K562 (cell line): ENCODE results near the gene MAP3K6. TPM values are rescaled to one million over a fixed set of nuclear protein-coding genes. Genes with fewer than 3 reads are reported as not detected.
A peak's percentile ranks its signal among the peaks of the same experiment; 100 is the strongest.

Experiments
- ARID3A ChIP-seq: IDR thresholded peaks from 2 replicates; pipeline ENCODE4 v1.6.1; 2012; ENCODE audit warnings: low read depth, low read length, improper control_type of control experiment, borderline replicate concordance
- FOXK2 ChIP-seq, 2 experiments: fragments of 450-650 bp; IDR thresholded peaks in 1 of 2; conservative IDR thresholded peaks in 1 of 2; 2 replicates each; pipeline ENCODE4 v1.6.1; 2016; ENCODE audit warnings: low read depth in 2 of 2, mild to moderate bottlenecking in 1 of 2
- GATAD2B ChIP-seq: fragments of 450-650 bp; IDR thresholded peaks from 2 replicates; pipeline ENCODE4 v1.6.1; 2017; ENCODE audit warnings: mild to moderate bottlenecking, borderline replicate concordance
- HMG20B ChIP-seq: fragments of 250-450 bp; sonication (Bioruptor Pico); IDR thresholded peaks from 2 replicates; pipeline ENCODE4 v1.5.0; 2021; ENCODE audit warnings: mild to moderate bottlenecking
- HNRNPK ChIP-seq: fragments of 200-400 bp; formaldehyde crosslinking; IDR thresholded peaks from one replicate; pipeline ENCODE4 v1.6.1; 2018; ENCODE audit warnings: mild to moderate bottlenecking, low read depth, low read length; ENCODE audit not compliant: poor library complexity, severe bottlenecking
- KLF13 ChIP-seq: fragments of 450-650 bp; IDR thresholded peaks from 2 replicates; pipeline ENCODE4 v1.6.1; 2016; ENCODE audit warnings: missing genetic modification characterization, low read depth, mild to moderate bottlenecking, missing compliant biosample characterization, moderate library complexity, borderline replicate concordance
- NFRKB ChIP-seq: fragments of 450-650 bp; IDR thresholded peaks from 2 replicates; pipeline ENCODE4 v1.6.1; 2016; ENCODE audit warnings: low read depth
- PRPF4 ChIP-seq: fragments of 200-400 bp; formaldehyde crosslinking; IDR thresholded peaks from one replicate; pipeline ENCODE4 v1.6.1; 2017; ENCODE audit warnings: low read length, low read depth, mild to moderate bottlenecking; ENCODE audit not compliant: insufficient read depth, poor library complexity, severe bottlenecking
- ZBTB40 ChIP-seq, 2 experiments: fragments of 450-650 bp in 1 of 2; sonication (generic) in 1 of 2; formaldehyde crosslinking in 1 of 2; IDR thresholded peaks; 2 replicates each; pipeline versions ENCODE4 v1.7.1 to v1.9.0; 2016 to 2022; ENCODE audit warnings: inconsistent platforms in 1 of 2, mild to moderate bottlenecking in 1 of 2, missing genetic modification reagents in 1 of 2
- ZNF217 ChIP-seq: sonication (generic); formaldehyde crosslinking; IDR thresholded peaks from 2 replicates; pipeline ENCODE4 v1.8.0; 2022; ENCODE audit warnings: mild to moderate bottlenecking, missing genetic modification reagents
- ZNF232 ChIP-seq: sonication (generic); formaldehyde crosslinking; IDR thresholded peaks from 2 replicates; pipeline ENCODE4 v1.8.0; 2022; ENCODE audit warnings: mild to moderate bottlenecking, missing genetic modification reagents
- ZNF282 ChIP-seq: sonication (generic); formaldehyde crosslinking; IDR thresholded peaks from 2 replicates; pipeline ENCODE4 v1.8.1; 2023; ENCODE audit warnings: missing genetic modification reagents
- ZNF589 ChIP-seq: fragments of 200-800 bp; sonication (Bioruptor generic); IDR thresholded peaks from 2 replicates; pipeline ENCODE4 v1.6.1; 2016; ENCODE audit warnings: low read depth, missing genetic modification characterization, missing compliant biosample characterization
- ZNF668 ChIP-seq: fragments of 250-450 bp; sonication (Bioruptor Pico); IDR thresholded peaks from 2 replicates; pipeline ENCODE4 v1.8.0; 2022; ENCODE audit warnings: mild to moderate bottlenecking, inconsistent platforms
- polyA plus RNA-seq, 8 experiments: library from polyadenylated mRNA; depleted of rRNA in 4 of 8; stranded (reverse) in 5 of 8; unstranded in 3 of 8; fragments of >200 nt; fragmentation: Nextera tagmentation in 2 of 8; fragmentation: Illumina TruSeq in 1 of 8; extraction: Ambion mirVana in 2 of 8; extraction: Trizol in 1 of 8; gene quantifications; 2 replicates each; pipeline versions ENCODE4 v1.2.1 to v1.2.3, GENCODE V29; 2011 to 2014; ENCODE audit warnings: inconsistent platforms in 1 of 8, missing spikeins in 1 of 8
- total RNA-seq, 7 experiments: library from RNA; depleted of rRNA in 6 of 7; stranded (reverse); fragments of >200 nt in 6 of 7; fragmentation: Illumina TruSeq in 2 of 7; extraction: Trizol in 2 of 7; gene quantifications; 2 replicates each; pipeline versions ENCODE4 v1.2.1 to v1.2.3, GENCODE V29; 2011 to 2021; ENCODE audit warnings: low replicate concordance in 1 of 7
- TF ChIP-seq, protein P1 (sequence below): fragments of 250-450 bp; sonication (Bioruptor Pico); IDR thresholded peaks from 2 replicates; pipeline ENCODE4 v1.8.0; 2021; ENCODE audit warnings: moderate library complexity, mild to moderate bottlenecking, inconsistent platforms

MAP3K6 gene
- total and polyA plus RNA-seq, 9 of the 15 experiments (the other 6 are each of a cell fraction or from before 2014, with no cell fraction given) = 0.99 to 21.9 (median 7.0) TPM

DNA sequence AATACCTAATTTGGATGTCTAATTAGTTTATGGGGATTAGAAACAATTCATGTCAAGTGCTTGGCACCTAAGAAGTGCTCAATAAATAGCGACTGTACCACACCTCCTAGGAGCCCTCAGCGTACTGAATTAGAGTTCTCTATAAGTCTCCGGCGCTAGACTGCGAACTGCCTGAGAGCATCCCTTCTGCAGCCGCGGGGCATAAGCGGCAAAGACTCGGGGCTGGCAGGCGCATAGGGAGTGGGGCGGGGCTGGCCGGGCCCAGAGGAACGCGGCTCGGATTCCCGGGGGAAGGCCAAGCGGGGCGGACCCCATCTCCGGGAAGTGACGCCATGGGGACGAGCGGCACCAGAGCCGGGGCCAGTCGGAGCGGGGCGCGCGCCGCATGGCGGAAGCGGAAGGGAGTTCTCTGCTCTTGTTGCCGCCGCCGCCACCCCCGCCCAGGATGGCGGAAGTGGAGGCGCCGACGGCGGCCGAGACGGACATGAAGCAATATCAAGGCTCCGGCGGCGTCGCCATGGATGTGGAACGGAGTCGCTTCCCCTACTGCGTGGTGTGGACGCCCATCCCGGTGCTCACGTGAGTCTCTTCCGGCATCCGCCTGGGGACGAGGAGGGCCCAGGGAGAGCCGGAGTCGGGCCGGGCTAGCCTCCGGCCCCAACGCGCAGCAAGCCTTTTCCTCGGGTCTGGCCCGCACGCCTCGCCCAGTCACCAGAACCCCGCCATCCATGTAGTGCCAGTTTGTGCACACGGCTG is 44.8 kb downstream of the MAP3K6 start, which contains the start of gene TMEM222 (continued):
- TF ChIP-seq ZNF589 (CRISPR knock-in tag) (no peak; the same call in 1 of the 2 replicates), HNRNPK (no peak), ZNF232 (CRISPR knock-in tag) (peak; percentile 95), FOXK2 (conservative IDR thresholded peaks at IDR 0.05 in 1 of 2, IDR thresholded peaks at IDR 0.05 in 1 of 2; ENCODE audit: low read depth in 2 of 2) (peak; percentile 97 to 98), ZNF282 (CRISPR knock-in tag) (peak; percentile 88; the same call in 1 of the 2 replicates), HMG20B (CRISPR knock-in tag) (no peak), KLF13 (tag) (peak; percentile 98), ZNF217 (no peak; the same call in 1 of the 2 replicates), PRPF4 (no peak), NFRKB (peak; percentile 93), GATAD2B (peak; percentile 92), ZNF668 (peak; percentile 30; the same call in 1 of the 2 replicates), ARID3A (no peak), ZBTB40 (IDR thresholded peaks at IDR 0.05) (peak; percentile 100), ZBTB40 (CRISPR knock-in tag; IDR thresholded peaks at IDR 0.05) (no peak; the same call in 1 of the 2 replicates)
- TF ChIP-seq, protein P1, sequence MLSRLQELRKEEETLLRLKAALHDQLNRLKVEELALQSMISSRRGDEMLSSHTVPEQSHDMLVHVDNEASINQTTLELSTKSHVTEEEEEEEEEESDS (CRISPR knock-in tag) = no peak
